Progenitor cell of endocrine pancreas (in vitro differentiated cells): ENCODE data around the gene PANX1. TPM values are rescaled to one million over a fixed set of nuclear protein-coding genes. Genes with fewer than 3 reads are reported as not detected.

Experiments
- DNase-seq: peaks from one replicate; pipeline ENCODE4 v3.0.0; 2021; ENCODE audit warnings: low spot score; ENCODE audit not compliant: unreplicated experiment
- H3K27ac Mint-ChIP-seq: 2 replicates; pipeline ENCODE4 v1.8.0; 2021; ENCODE audit warnings: mild to moderate bottlenecking, moderate library complexity, mixed read lengths
- H3K27me3 Mint-ChIP-seq: 2 replicates; pipeline ENCODE4 v1.8.0; 2021; ENCODE audit warnings: mixed read lengths
- H3K36me3 Mint-ChIP-seq: 2 replicates; pipeline ENCODE4 v1.8.0; 2022; ENCODE audit warnings: mixed read lengths; ENCODE audit not compliant: insufficient read depth
- H3K4me1 Mint-ChIP-seq: 2 replicates; pipeline ENCODE4 v1.8.0; 2021; ENCODE audit warnings: low read depth, mixed read lengths
- H3K4me3 Mint-ChIP-seq: 2 replicates; pipeline ENCODE4 v1.8.0; 2021; ENCODE audit warnings: low read depth, mild to moderate bottlenecking, moderate library complexity, mixed read lengths
- H3K9me3 Mint-ChIP-seq: 2 replicates; pipeline ENCODE4 v1.8.0; 2021; ENCODE audit warnings: low read depth, mixed read lengths
- CTCF ChIP-seq: fragments of 200-600 bp; sonication (generic); IDR thresholded peaks from one replicate; pipeline ENCODE4 v1.5.0; 2021; ENCODE audit warnings: antibody characterized with exemption, mild to moderate bottlenecking; ENCODE audit not compliant: unreplicated experiment
- total RNA-seq: library from RNA; stranded (reverse); gene quantifications from 2 replicates; pipeline ENCODE4 v1.2.1, GENCODE V29; 2021

PANX1 gene
- total RNA-seq, 1 donor from 2014 or later = 31.9 TPM

DNA sequence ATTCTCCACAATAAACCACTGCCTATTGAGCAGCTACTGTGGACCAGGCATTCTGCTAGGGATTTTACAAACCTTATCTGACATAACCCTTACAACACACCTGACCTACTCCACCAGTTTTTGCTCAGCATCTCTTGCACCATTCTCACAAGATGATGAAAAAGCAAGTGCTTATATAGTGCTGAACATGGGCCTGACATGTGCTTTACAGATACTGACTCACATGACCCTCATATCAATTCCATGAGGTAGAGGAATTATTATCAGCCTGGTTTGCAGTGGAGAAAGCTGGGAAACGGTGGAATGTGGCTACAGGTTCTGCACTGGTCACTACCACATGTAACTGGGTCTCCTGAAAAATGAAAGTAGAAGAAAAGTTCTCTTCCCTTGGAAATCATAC lies 37.5 kb upstream of the PANX1 start:
- H3K4me3 Mint-ChIP-seq = no peak overlapping the region
- no peak for DNase-seq
- no peaks in the 10 kb centered on the region for H3K4me1 Mint-ChIP-seq
- H3K27me3 Mint-ChIP-seq = no peaks in the 10 kb centered on the region
- no peaks in the 10 kb centered on the region for H3K9me3 Mint-ChIP-seq
- H3K27ac Mint-ChIP-seq = no peak overlapping the region
- no peak for TF ChIP-seq CTCF
- H3K36me3 Mint-ChIP-seq = no peaks in the 10 kb centered on the region

GRCh38 chr11:94100253-94100652 lies 28.4 kb upstream of the PANX1 start:
- no peaks in the 10 kb centered on the region for H3K27me3 Mint-ChIP-seq
- no peak overlapping the region for H3K27ac Mint-ChIP-seq
- no peaks in the 10 kb centered on the region for H3K36me3 Mint-ChIP-seq
- peaks cover 7% of the 10 kb centered on the region for H3K4me1 Mint-ChIP-seq
- no peak for DNase-seq
- no peak for TF ChIP-seq CTCF
- no peak overlapping the region for H3K4me3 Mint-ChIP-seq
- H3K9me3 Mint-ChIP-seq = peaks cover 21% of the 10 kb centered on the region

GRCh38 chr11:94103471-94103870 lies 25.2 kb upstream of the PANX1 start:
- no peak for TF ChIP-seq CTCF
- Mint-ChIP-seq H3K9me3 (peaks cover 8% of the 10 kb centered on the region), H3K27ac (no peak overlapping the region), H3K4me3 (no peak overlapping the region), H3K36me3 (no peaks in the 10 kb centered on the region), H3K27me3 (no peaks in the 10 kb centered on the region), H3K4me1 (no peaks in the 10 kb centered on the region)
- DNase-seq = no peak

DNA sequence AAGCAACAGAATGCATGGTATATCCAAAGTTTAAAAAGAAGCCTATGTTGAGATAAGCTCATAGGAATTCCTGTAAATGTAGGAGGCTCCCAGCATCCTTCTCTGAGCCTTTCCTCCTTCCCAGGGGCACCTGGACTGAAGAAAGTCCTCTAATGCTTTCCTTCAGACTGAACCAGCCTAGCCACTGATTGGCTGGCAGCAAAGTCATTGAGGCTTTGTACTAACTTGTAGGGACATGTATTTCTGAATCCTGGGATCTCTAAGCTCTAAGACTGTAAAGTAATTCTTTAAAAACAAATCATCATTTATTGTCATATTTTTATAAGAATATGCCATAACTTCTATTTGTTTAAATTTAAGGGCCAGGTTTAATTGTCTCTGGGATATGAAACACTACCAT lies 23.9 kb upstream of the PANX1 start:
- no peak overlapping the region for H3K27ac Mint-ChIP-seq
- H3K9me3 Mint-ChIP-seq = peaks cover 8% of the 10 kb centered on the region
- H3K4me1 Mint-ChIP-seq = no peaks in the 10 kb centered on the region
- H3K36me3 Mint-ChIP-seq = no peaks in the 10 kb centered on the region
- no peak overlapping the region for H3K4me3 Mint-ChIP-seq
- H3K27me3 Mint-ChIP-seq = no peaks in the 10 kb centered on the region
- DNase-seq = no peak
- no peak for TF ChIP-seq CTCF

DNA sequence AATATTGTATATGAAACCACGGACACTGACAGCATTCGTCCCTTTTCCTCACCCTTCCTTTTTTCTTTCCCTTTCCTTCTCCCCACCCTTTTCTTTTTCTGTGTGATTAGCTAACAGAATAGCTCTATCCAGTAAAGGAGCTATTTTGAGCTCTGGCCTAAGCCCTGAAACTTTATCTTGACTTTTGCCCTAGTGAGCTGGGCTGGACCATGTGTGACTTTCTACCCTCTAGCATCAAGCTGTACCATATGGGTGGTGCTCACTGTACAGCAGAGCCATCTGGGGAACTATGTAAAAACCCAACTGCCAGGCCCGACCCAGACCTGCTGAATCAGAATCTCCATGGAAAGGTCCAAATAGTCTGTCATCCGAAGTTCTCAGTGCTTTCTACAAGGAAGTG lies 21.9 kb upstream of the PANX1 start:
- Mint-ChIP-seq H3K4me3 (no peak overlapping the region), H3K4me1 (no peaks in the 10 kb centered on the region), H3K27ac (no peak overlapping the region), H3K9me3 (peaks cover 8% of the 10 kb centered on the region), H3K27me3 (no peaks in the 10 kb centered on the region), H3K36me3 (peaks cover 3% of the 10 kb centered on the region)
- no peak for DNase-seq
- no peak for TF ChIP-seq CTCF

- Mint-ChIP-seq H3K4me3 (no peak overlapping the region), H3K27me3 (no peaks in the 10 kb centered on the region), H3K36me3 (peaks cover 3% of the 10 kb centered on the region), H3K27ac (no peak overlapping the region), H3K4me1 (no peaks in the 10 kb centered on the region), H3K9me3 (peaks cover 8% of the 10 kb centered on the region)
- no peak for TF ChIP-seq CTCF
- DNase-seq = no peak
Measured at GRCh38 chr11:94107363-94107762, 21.3 kb upstream of the PANX1 start.
